H9 (cell line): ENCODE results near the gene SYNE3. TPM values are rescaled to one million over a fixed set of nuclear protein-coding genes. Genes with fewer than 3 reads are reported as not detected.

Source experiments
- DNase-seq: peaks from one replicate; pipeline ENCODE4 v3.0.0-alpha.2; 2017
- H2AFZ ChIP-seq: one replicate; pipeline ENCODE4 v1.6.1; 2013; ENCODE audit warnings: mild to moderate bottlenecking, low read length, control low read depth, moderate library complexity
- H2AK5ac ChIP-seq: 2 replicates; pipeline ENCODE4 v1.6.1; 2013; ENCODE audit warnings: low read length, control low read depth, mixed read lengths; ENCODE audit not compliant: insufficient read length
- H2BK120ac ChIP-seq: one replicate; pipeline ENCODE4 v1.6.1; 2013; ENCODE audit warnings: low read depth, mild to moderate bottlenecking, low read length, control low read depth, inconsistent platforms; ENCODE audit not compliant: poor library complexity, severe bottlenecking
- H2BK12ac ChIP-seq: 2 replicates; pipeline ENCODE4 v1.6.1; 2013; ENCODE audit warnings: low read length, control low read depth, mixed read lengths, low read depth; ENCODE audit not compliant: insufficient read length
- H2BK15ac ChIP-seq: 2 replicates; pipeline ENCODE4 v1.6.1; 2013; ENCODE audit warnings: low read depth, low read length, control low read depth
- H2BK20ac ChIP-seq: one replicate; pipeline ENCODE4 v1.6.1; 2013; ENCODE audit warnings: low read depth, mild to moderate bottlenecking, low read length, control low read depth, inconsistent platforms; ENCODE audit not compliant: poor library complexity, severe bottlenecking
- H2BK5ac ChIP-seq: 2 replicates; pipeline ENCODE4 v1.6.1; 2013; ENCODE audit warnings: low read length, control low read depth, mixed read lengths; ENCODE audit not compliant: insufficient read length
- H3K14ac ChIP-seq: 2 replicates; pipeline ENCODE4 v1.6.1; 2013; ENCODE audit warnings: low read length, control low read depth; ENCODE audit not compliant: insufficient read depth
- H3K18ac ChIP-seq: 2 replicates; pipeline ENCODE4 v1.6.1; 2013; ENCODE audit warnings: low read depth, mild to moderate bottlenecking, mixed read lengths, low read length, control low read depth; ENCODE audit not compliant: insufficient read length
- H3K23ac ChIP-seq: 2 replicates; pipeline ENCODE4 v1.6.1; 2013; ENCODE audit warnings: low read length, control low read depth, mixed read lengths, low read depth; ENCODE audit not compliant: insufficient read length
- H3K23me2 ChIP-seq: 2 replicates; pipeline ENCODE4 v1.6.1; 2013; ENCODE audit warnings: low read depth, mild to moderate bottlenecking, mixed read lengths, low read length, control low read depth; ENCODE audit not compliant: insufficient read length, poor library complexity, severe bottlenecking
- H3K27ac ChIP-seq: 2 replicates; pipeline ENCODE4 v1.5.1; 2013; ENCODE audit warnings: low read length, control low read depth, mixed read lengths, low read depth; ENCODE audit not compliant: insufficient read length
- H3K27me3 ChIP-seq: 2 replicates; pipeline ENCODE4 v1.6.1; 2013; ENCODE audit warnings: low read length, control low read depth, inconsistent platforms; ENCODE audit not compliant: insufficient read depth
- H3K4ac ChIP-seq: 2 replicates; pipeline ENCODE4 v1.6.1; 2013; ENCODE audit warnings: low read depth, mild to moderate bottlenecking, control low read depth, inconsistent platforms, low read length, moderate library complexity
- H3K4me1 ChIP-seq: 2 replicates; pipeline ENCODE4 v1.6.1; 2013; ENCODE audit warnings: low read length, control low read depth, inconsistent platforms; ENCODE audit not compliant: insufficient read depth
- H3K4me2 ChIP-seq: 2 replicates; pipeline ENCODE4 v1.6.1; 2013; ENCODE audit warnings: low read length, control low read depth, mixed read lengths; ENCODE audit not compliant: insufficient read length, insufficient read depth
- H3K56ac ChIP-seq: 2 replicates; pipeline ENCODE4 v1.6.1; 2013; ENCODE audit warnings: low read depth, mild to moderate bottlenecking, mixed read lengths, low read length, control low read depth; ENCODE audit not compliant: insufficient read length
- H3K79me1 ChIP-seq: 2 replicates; pipeline ENCODE4 v1.6.1; 2013; ENCODE audit warnings: low read depth, mild to moderate bottlenecking, moderate library complexity, low read length, control low read depth, inconsistent platforms; ENCODE audit not compliant: insufficient read depth, poor library complexity, severe bottlenecking
- H3K79me2 ChIP-seq: 2 replicates; pipeline ENCODE4 v1.6.1; 2013; ENCODE audit warnings: low read length, control low read depth, inconsistent platforms; ENCODE audit not compliant: insufficient read depth
- H3K9ac ChIP-seq: 2 replicates; pipeline ENCODE4 v1.6.1; 2013; ENCODE audit warnings: low read length, control low read depth, mixed read lengths; ENCODE audit not compliant: insufficient read length; ENCODE audit errors: extremely low read depth
- H3K9me3 ChIP-seq: one replicate; pipeline ENCODE4 v1.6.1; 2013; ENCODE audit warnings: low read depth, low read length, inconsistent platforms; ENCODE audit not compliant: control insufficient read depth
- H3T11ph ChIP-seq: one replicate; pipeline ENCODE4 v1.6.1; 2013; ENCODE audit warnings: mild to moderate bottlenecking, low read length, control low read depth, inconsistent platforms
- H4K20me1 ChIP-seq: one replicate; pipeline ENCODE4 v1.6.1; 2013; ENCODE audit not compliant: control insufficient read depth, insufficient read length, insufficient read depth
- H4K5ac ChIP-seq: 2 replicates; pipeline ENCODE4 v1.6.1; 2013; ENCODE audit warnings: low read depth, mild to moderate bottlenecking, mixed read lengths, low read length, control low read depth; ENCODE audit not compliant: insufficient read length
- H4K8ac ChIP-seq: replicated peaks from 2 replicates; pipeline ENCODE4 v1.6.1; 2013; ENCODE audit warnings: low read length, control low read depth, mixed read lengths, low read depth; ENCODE audit not compliant: insufficient read length
- H4K91ac ChIP-seq: 2 replicates; pipeline ENCODE4 v1.6.1; 2013; ENCODE audit warnings: low read depth, mild to moderate bottlenecking, moderate library complexity, mixed read lengths, low read length, control low read depth; ENCODE audit not compliant: insufficient read length
- H3K27ac Mint-ChIP-seq, 3 experiments: 2 replicates in 2 of 3; 3 replicates in 1 of 3; pipeline ENCODE4 v1.8.0; 2020 to 2021; ENCODE audit warnings: mixed read lengths in 3 of 3, mild to moderate bottlenecking in 1 of 3, moderate library complexity in 1 of 3
- H3K27me3 Mint-ChIP-seq: 2 replicates; pipeline ENCODE4 v1.8.0; 2021; ENCODE audit warnings: low read depth, mild to moderate bottlenecking, moderate library complexity, mixed read lengths
- H3K36me3 Mint-ChIP-seq, 3 experiments: 2 replicates in 2 of 3; 3 replicates in 1 of 3; pipeline ENCODE4 v1.8.0; 2020 to 2021; ENCODE audit warnings: low read depth in 3 of 3, mixed read lengths in 3 of 3; ENCODE audit not compliant: insufficient read depth in 1 of 3
- H3K4me1 Mint-ChIP-seq, 2 experiments: 2 replicates each; pipeline ENCODE4 v1.8.0; 2020; ENCODE audit warnings: mixed read lengths in 2 of 2
- H3K4me3 Mint-ChIP-seq, 2 experiments: 2 replicates in 1 of 2; 3 replicates in 1 of 2; pipeline ENCODE4 v1.8.0; 2020 to 2021; ENCODE audit warnings: mild to moderate bottlenecking in 2 of 2, mixed read lengths in 2 of 2, moderate library complexity in 1 of 2
- H3K9me3 Mint-ChIP-seq, 2 experiments: 2 replicates in 1 of 2; 3 replicates in 1 of 2; pipeline ENCODE4 v1.8.0; 2020; ENCODE audit warnings: mild to moderate bottlenecking in 2 of 2, mixed read lengths in 2 of 2, moderate library complexity in 1 of 2
- WGBS: extraction: QIAGEN DNeasy Blood & Tissue Kit; methylation state at CpG from one replicate; pipeline ENCODE4 v1.1.7; 2013; ENCODE audit warnings: missing lambda C conversion rate, low lambda C conversion rate, mixed read lengths; ENCODE audit not compliant: insufficient read length; ENCODE audit errors: extremely low coverage; 5-methylcytosine and 5-hydroxymethylcytosine counted together
- total RNA-seq: library from RNA; stranded (reverse); gene quantifications from 2 replicates; pipeline ENCODE4 v1.2.1, GENCODE V29; 2021
- TF ChIP-seq, protein P1 (sequence below): fragments of 200-600 bp; sonication (generic); conservative IDR thresholded peaks from 3 replicates; pipeline ENCODE4 v1.8.0; 2021; ENCODE audit warnings: antibody characterized with exemption, mild to moderate bottlenecking

Gene SYNE3
- total RNA-seq, 1 experiment from 2014 or later, result 0.11 TPM

DNA sequence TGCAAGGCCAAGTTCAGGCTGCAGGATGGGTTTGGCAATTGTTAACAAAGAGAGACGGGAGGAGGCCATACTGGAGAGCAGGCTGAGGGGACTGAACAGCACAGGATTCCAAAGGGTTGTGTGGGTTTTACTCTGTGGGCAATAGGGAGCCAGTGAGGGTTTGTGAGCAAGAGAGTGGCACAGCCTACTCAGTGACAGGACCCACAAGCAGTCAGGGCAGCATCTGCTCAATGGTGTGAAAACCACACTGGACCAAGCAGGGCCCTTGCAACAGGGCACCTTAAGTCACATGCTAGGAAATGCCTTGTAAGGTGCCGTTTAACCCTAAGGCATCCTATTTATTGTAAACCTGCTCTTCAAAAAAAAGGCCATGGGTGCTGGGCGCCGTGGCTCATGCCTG, 22.0 kb downstream of the SYNE3 start:
- Histone ChIP-seq H3K14ac (no peak overlapping the region), H3K79me2 (no peaks in the 10 kb centered on the region), H2BK12ac (no peak overlapping the region), H3K4ac (no peak overlapping the region), H4K8ac (no peak overlapping the region), H3K9me3 (no peaks in the 10 kb centered on the region), H2BK120ac (no peak overlapping the region), H4K5ac (no peak overlapping the region), H3K23ac (no peak overlapping the region), H2BK15ac (no peak overlapping the region), H3K79me1 (no peaks in the 10 kb centered on the region), H2BK20ac (no peak overlapping the region), H4K20me1 (no peaks in the 10 kb centered on the region), H3K4me1 (no peaks in the 10 kb centered on the region), H2AK5ac (no peak overlapping the region), H3K27ac (no peak overlapping the region), H3K23me2 (no peaks in the 10 kb centered on the region), H3K18ac (no peak overlapping the region), H4K91ac (no peak overlapping the region), H3K4me2 (no peak overlapping the region), H3K56ac (no peak overlapping the region), H2AFZ (no peak overlapping the region), H3K9ac (no peak overlapping the region), H2BK5ac (no peak overlapping the region), H3K27me3 (no peaks in the 10 kb centered on the region), H3T11ph (no peak overlapping the region)
- WGBS, result no CpG with 5 or more reads among the region's 4 CpGs
- no peak overlapping the region for H3K27ac Mint-ChIP-seq
- TF ChIP-seq, protein P1, sequence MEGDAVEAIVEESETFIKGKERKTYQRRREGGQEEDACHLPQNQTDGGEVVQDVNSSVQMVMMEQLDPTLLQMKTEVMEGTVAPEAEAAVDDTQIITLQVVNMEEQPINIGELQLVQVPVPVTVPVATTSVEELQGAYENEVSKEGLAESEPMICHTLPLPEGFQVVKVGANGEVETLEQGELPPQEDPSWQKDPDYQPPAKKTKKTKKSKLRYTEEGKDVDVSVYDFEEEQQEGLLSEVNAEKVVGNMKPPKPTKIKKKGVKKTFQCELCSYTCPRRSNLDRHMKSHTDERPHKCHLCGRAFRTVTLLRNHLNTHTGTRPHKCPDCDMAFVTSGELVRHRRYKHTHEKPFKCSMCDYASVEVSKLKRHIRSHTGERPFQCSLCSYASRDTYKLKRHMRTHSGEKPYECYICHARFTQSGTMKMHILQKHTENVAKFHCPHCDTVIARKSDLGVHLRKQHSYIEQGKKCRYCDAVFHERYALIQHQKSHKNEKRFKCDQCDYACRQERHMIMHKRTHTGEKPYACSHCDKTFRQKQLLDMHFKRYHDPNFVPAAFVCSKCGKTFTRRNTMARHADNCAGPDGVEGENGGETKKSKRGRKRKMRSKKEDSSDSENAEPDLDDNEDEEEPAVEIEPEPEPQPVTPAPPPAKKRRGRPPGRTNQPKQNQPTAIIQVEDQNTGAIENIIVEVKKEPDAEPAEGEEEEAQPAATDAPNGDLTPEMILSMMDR, result no peak
- no peak overlapping the region for H3K4me3 Mint-ChIP-seq
- H3K4me1 Mint-ChIP-seq, result peaks cover 0 to 5% of the 10 kb centered on the region in 2 experiments; a peak in 2 of 4 replicates
- H3K27me3 Mint-ChIP-seq, result no peaks in the 10 kb centered on the region; the same call in 1 of the 2 replicates
- DNase-seq, result no peak
- H3K36me3 Mint-ChIP-seq, result no peaks in the 10 kb centered on the region
- peaks cover 0 to 3% of the 10 kb centered on the region in 2 experiments; a peak in 1 of 5 replicates for H3K9me3 Mint-ChIP-seq
